IPS-18a (cell line): ENCODE measurements around the gene MAP3K15.

Experiments
- H3K27ac ChIP-seq: one replicate; pipeline ENCODE4 v1.5.1; 2013; ENCODE audit warnings: low read length
- H3K27me3 ChIP-seq: one replicate; pipeline ENCODE4 v1.6.1; 2013; ENCODE audit warnings: mild to moderate bottlenecking, low read length; ENCODE audit not compliant: control insufficient read depth, insufficient read depth
- H3K36me3 ChIP-seq: one replicate; pipeline ENCODE4 v1.6.1; 2013; ENCODE audit warnings: low read depth, low read length; ENCODE audit not compliant: control insufficient read depth
- H3K4me1 ChIP-seq: one replicate; pipeline ENCODE4 v1.6.1; 2013; ENCODE audit warnings: low read depth, low read length; ENCODE audit not compliant: control insufficient read depth
- H3K4me3 ChIP-seq: one replicate; pipeline ENCODE4 v1.5.1; 2013; ENCODE audit warnings: low read length
- H3K9ac ChIP-seq: one replicate; pipeline ENCODE4 v1.6.1; 2013; ENCODE audit warnings: mild to moderate bottlenecking, low read length, moderate library complexity
- H3K9me3 ChIP-seq: one replicate; pipeline ENCODE4 v1.6.1; 2013; ENCODE audit warnings: low read depth, low read length; ENCODE audit not compliant: control insufficient read depth

Gene MAP3K15

DNA sequence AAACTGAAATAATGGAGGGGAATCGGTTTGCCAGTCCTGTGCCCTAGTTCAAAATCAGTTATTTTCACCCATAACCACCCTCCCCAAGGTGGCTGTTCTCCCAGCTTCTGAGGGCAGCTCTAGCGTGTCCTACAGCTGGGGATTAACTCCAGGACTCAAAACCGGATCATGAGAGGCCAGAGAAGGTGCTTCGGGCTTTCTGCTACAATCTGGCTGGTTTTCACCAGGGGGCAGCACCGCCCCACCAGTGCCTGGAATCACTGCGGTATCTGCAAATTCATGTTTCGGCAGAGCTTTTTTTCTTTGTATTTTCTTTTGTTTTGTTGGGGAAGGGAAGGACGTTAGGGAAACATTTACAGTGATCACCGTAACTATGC lies 143.2 kb downstream of the MAP3K15 start:
- Histone ChIP-seq H3K36me3 (no peaks in the 10 kb centered on the region), H3K9ac (no peak overlapping the region), H3K4me3 (peak overlapping the region; percentile 63), H3K9me3 (peaks cover 11% of the 10 kb centered on the region), H3K27me3 (peaks cover 11% of the 10 kb centered on the region), H3K27ac (no peak overlapping the region), H3K4me1 (no peaks in the 10 kb centered on the region)

DNA sequence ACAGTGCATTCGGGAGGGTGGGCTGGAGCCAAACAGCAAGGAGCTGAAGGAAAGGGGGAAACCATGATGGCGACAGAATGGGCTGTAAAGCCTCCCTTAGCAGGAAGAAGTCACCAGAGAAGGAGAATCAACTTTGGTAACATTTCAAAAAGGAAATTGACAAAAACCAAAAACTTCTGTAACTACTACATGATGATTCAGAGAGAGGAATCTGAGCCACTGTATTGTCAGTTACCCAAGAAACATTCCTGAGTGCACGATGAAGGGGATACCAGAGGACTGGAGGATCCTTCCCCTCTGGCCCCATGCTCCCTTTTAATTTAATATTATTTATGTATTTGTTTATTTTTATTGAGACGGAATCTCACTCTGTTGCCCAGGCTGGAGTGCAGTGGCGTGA lies 145.2 kb downstream of the MAP3K15 start:
- Histone ChIP-seq H3K4me1 (no peaks in the 10 kb centered on the region), H3K4me3 (no peak overlapping the region), H3K9me3 (peaks cover 18% of the 10 kb centered on the region), H3K36me3 (no peaks in the 10 kb centered on the region), H3K27ac (no peak overlapping the region), H3K9ac (no peak overlapping the region), H3K27me3 (peaks cover 11% of the 10 kb centered on the region)

DNA sequence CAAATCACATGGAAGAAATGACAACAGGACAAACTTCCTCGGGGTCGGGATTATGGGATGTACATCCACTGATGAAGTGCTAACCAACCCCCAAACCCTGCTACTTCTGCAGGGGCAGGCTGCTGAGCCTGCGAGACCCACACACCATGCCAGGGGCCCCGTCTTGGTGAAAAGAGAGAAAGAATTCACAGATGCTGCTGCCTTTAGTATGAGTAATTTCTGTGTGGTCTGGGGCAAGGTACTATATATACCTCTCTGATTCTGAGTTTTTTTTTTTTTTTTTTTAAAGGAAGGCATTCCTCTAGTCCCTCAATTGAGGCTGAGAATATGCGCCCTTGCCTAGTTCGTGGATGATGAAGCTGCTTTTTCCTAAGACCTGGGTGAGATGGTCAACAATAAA lies 146.7 kb downstream of the MAP3K15 start:
- Histone ChIP-seq H3K36me3 (no peaks in the 10 kb centered on the region), H3K4me1 (no peaks in the 10 kb centered on the region), H3K9me3 (peaks cover 16% of the 10 kb centered on the region), H3K27ac (no peak overlapping the region), H3K27me3 (no peaks in the 10 kb centered on the region), H3K9ac (no peak overlapping the region), H3K4me3 (no peak overlapping the region)

DNA sequence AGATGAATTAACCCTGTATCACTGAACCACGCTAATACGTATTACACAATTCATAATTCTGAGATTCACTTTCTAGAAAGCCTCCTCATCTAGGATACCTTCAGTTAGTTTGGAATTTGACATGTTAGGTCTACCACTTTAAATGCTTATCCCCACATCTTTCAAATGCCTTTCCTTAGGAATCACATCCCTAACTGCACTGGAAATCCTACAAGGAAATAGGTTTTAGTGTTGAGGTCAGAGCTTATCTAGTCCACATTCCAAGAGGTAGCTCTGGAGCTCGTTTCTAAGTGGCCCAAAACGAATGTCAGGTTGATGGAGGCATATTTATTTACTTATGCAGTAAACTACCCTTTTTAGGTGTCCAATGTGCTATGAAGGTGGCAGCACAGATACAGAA lies 153.6 kb downstream of the MAP3K15 start:
- Histone ChIP-seq H3K27ac (no peak overlapping the region), H3K4me3 (no peak overlapping the region), H3K9me3 (peaks cover 24% of the 10 kb centered on the region), H3K27me3 (no peaks in the 10 kb centered on the region), H3K9ac (no peak overlapping the region), H3K36me3 (peaks cover 31% of the 10 kb centered on the region), H3K4me1 (no peaks in the 10 kb centered on the region)

DNA sequence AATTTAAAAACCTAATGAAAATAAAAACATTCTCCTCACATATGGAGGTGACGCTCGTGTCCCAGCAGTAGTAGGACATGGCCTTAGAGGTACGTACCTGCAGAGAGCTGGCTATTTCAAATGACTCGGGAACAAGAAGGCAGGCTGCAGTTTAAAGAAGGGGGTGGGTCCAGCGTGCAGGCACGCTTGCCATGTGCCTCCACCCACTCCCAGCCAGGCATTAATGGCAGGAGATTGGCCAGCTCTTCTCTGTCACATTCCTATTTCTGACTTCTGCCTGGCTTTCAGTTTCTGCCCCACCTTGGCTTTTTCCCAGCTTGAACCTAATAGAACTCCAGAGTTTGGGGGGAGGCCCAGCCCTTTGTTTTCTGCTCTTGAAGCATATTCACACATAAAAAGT lies 154.4 kb downstream of the MAP3K15 start:
- no peaks in the 10 kb centered on the region for H3K27me3 ChIP-seq
- H3K9ac ChIP-seq = no peak overlapping the region
- no peak overlapping the region for H3K27ac ChIP-seq
- H3K9me3 ChIP-seq = peaks cover 24% of the 10 kb centered on the region
- H3K4me1 ChIP-seq = no peaks in the 10 kb centered on the region
- H3K4me3 ChIP-seq = no peak overlapping the region
- H3K36me3 ChIP-seq = peaks cover 32% of the 10 kb centered on the region

DNA sequence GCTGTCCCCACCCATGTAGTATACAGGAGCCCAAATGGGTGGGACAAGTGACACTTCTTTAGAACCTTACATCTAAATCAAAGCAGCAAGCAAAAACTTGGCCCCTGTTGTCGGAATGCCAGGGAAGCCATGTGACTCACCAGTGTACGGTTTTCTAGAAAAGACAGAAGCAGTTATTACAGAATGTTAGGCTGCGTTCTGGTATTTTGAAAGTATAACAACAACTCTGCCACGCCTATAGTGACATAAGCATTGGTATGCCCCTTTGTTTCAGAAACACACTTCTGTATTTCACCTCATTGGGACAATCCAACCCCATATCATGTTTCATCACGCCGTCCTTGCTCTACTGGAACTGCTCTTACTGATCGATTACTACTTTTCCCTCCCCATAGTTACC lies 156.8 kb downstream of the MAP3K15 start:
- Histone ChIP-seq H3K36me3 (peaks cover 46% of the 10 kb centered on the region), H3K4me3 (no peak overlapping the region), H3K9ac (no peak overlapping the region), H3K27me3 (no peaks in the 10 kb centered on the region), H3K4me1 (no peaks in the 10 kb centered on the region), H3K27ac (no peak overlapping the region), H3K9me3 (peaks cover 16% of the 10 kb centered on the region)

DNA sequence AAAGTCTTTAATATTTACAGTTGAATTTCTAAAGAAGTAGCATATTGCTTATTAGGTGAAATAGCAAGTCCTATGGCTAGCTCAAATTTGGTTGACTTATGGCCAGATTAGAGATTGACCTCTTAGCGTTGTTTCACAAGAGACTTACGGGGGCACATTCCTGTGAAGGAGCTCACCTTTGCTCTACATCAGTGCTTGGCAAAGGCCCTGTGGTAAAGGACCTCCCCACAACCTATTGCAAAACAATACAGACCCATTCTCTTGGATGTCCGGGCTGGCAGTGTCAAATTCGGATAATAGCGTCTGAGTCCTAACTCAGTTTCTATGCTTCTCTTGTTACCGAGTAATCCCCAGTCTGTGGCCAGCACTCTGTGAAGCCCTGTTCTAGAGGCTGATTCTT lies 160.7 kb downstream of the MAP3K15 start:
- no peak overlapping the region for H3K4me3 ChIP-seq
- peaks cover 7% of the 10 kb centered on the region for H3K9me3 ChIP-seq
- H3K36me3 ChIP-seq = peaks cover 56% of the 10 kb centered on the region
- no peaks in the 10 kb centered on the region for H3K4me1 ChIP-seq
- H3K9ac ChIP-seq = no peak overlapping the region
- H3K27ac ChIP-seq = no peak overlapping the region
- no peaks in the 10 kb centered on the region for H3K27me3 ChIP-seq

DNA sequence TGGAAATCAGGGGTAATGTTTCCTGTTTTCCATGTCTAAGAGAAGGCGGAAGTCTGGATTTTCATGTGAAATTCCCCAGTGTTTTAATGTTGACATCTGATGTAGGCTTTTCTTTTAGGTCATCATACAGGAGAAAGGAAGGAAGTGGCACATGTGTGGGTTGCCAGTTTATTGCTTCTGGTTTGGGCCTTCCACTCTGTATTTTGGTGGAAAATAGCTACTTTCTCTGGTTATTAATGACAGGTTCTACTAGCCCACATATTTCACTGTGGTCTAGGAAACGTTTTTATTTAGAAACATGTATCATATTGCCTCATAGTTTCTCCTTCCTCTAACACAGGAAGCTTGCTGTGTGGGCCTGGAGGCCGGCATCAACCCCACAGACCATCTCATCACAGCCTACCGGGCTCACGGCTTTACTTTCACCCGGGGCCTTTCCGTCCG lies 164.3 kb downstream of the MAP3K15 start:
- H3K4me3 ChIP-seq = no peak overlapping the region
- H3K27ac ChIP-seq = no peak overlapping the region
- H3K9me3 ChIP-seq = peaks cover 10% of the 10 kb centered on the region
- H3K4me1 ChIP-seq = no peaks in the 10 kb centered on the region
- H3K27me3 ChIP-seq = no peaks in the 10 kb centered on the region
- H3K36me3 ChIP-seq = peaks cover 35% of the 10 kb centered on the region
- no peak overlapping the region for H3K9ac ChIP-seq

DNA sequence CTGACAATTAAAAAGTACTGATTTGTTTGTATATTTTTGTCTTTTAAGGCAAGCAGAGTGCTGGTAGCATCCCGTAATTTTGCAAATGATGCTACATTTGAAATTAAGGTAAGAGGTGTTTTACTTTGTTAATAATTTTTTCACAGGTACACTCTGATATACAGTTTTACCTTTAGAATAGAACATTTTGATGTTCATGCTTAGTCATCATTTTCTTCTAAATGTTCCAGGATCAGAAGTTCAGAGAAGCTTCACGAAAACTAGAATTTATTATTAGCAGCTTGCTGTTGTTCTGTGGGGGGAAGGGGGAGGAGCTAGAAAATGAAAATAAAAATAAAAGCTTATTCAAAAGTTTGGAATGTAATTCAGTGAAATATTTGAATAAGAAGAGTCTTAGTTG lies 166.0 kb downstream of the MAP3K15 start:
- no peak overlapping the region for H3K27ac ChIP-seq
- peaks cover 23% of the 10 kb centered on the region for H3K36me3 ChIP-seq
- peaks cover 14% of the 10 kb centered on the region for H3K9me3 ChIP-seq
- H3K27me3 ChIP-seq = no peaks in the 10 kb centered on the region
- no peaks in the 10 kb centered on the region for H3K4me1 ChIP-seq
- no peak overlapping the region for H3K9ac ChIP-seq
- no peak overlapping the region for H3K4me3 ChIP-seq

DNA sequence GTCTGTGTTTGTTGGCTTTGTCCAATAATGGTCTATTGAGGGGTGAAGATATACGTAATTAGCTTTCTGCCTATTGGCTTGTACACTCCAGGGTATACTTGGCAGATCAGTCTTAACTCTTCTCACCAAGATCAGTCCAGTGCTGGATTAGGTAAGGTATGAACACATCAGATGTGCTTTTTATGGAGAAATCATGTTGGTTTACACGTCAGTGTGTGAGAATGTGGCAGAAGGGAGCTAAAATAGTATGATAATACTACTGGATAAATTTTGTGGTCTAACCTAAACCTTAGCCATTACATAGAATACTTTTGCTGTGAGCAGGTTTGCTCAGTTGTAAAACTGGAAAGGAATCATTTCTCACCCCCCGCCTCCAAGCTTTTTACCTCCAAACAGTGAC lies 167.4 kb downstream of the MAP3K15 start:
- Histone ChIP-seq H3K4me3 (no peak overlapping the region), H3K9ac (no peak overlapping the region), H3K27ac (no peak overlapping the region), H3K4me1 (no peaks in the 10 kb centered on the region), H3K36me3 (peaks cover 22% of the 10 kb centered on the region), H3K9me3 (peaks cover 14% of the 10 kb centered on the region), H3K27me3 (no peaks in the 10 kb centered on the region)

DNA sequence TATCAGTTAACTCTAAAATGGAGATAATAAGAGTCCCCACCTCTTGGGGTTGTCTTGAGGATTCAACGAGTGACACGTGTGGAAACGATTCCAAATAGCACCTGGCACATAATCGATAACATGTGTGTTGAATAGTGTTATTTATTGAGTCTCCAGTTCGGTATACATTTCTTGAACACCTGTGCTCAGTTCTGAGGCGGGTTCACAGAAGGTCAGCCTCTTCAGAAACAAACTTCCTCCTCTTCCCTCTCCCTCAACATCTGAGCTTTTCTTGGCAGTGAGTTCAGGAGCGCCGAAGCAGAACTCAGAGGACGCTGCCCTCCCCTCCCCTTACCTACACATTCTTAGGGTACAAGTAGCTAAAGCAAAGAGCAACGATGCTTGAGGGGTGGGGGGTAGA lies 170.6 kb downstream of the MAP3K15 start:
- no peaks in the 10 kb centered on the region for H3K27me3 ChIP-seq
- H3K9ac ChIP-seq = peak overlapping the region; percentile 31
- H3K9me3 ChIP-seq = peaks cover 11% of the 10 kb centered on the region
- H3K27ac ChIP-seq = no peak overlapping the region
- peaks cover 5% of the 10 kb centered on the region for H3K36me3 ChIP-seq
- peak overlapping the region; percentile 72 for H3K4me3 ChIP-seq
- H3K4me1 ChIP-seq = no peaks in the 10 kb centered on the region

DNA sequence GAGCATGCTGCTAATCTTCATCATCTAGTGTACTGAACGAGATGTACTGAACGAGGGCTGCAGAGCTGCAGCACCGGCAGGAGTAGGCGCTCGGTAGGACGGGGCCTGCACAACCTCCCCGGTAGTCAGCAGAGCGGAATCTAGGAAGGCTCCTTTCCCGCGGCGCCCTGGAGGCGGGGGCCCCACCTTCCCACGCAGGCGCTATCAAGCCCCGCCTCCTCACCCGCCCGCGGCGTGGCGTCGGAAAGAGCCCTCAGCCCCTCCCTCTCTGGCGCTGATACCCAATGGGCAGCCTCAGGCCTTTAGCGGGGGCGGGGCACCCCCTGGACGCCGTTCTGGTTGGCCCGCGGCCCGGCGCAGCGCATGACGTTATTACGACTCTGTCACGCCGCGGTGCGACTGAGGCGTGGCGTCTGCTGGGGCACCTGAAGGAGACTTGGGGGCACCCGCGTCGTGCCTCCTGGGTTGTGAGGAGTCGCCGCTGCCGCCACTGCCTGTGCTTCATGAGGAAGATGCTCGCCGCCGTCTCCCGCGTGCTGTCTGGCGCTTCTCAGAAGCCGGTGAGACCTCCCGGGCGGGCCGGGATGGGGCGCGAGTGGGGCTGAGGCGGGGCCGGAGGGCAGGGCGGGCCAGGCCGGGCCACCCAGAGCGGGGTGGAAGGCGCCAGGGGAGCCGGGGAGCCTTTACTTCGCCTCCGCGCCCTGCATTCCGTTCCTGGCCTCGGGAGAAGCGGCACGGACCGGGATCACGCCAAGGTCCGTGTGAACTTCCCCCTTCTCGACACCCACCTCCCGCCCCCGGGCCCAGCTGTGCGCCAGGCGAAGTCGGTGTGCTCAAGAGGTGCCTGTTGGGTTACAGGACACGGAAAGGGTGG lies 171.5 kb downstream of the MAP3K15 start, which contains the start of gene PDHA1:
TSS of gene PDHA1 (plus strand) at position 393 of the 874 bp plus-strand sequence. CDS start at position 504, 111 bp downstream.
- no peaks in the 10 kb centered on the region for H3K4me1 ChIP-seq
- no peak within 1 kb of the TSS for H3K27ac ChIP-seq
- H3K9me3 ChIP-seq = peaks cover 11% of the 10 kb centered on the region
- H3K9ac ChIP-seq = peak within 1 kb of the TSS; percentile 31
- H3K36me3 ChIP-seq = no peaks in the 10 kb centered on the region
- H3K4me3 ChIP-seq = peak within 1 kb of the TSS; percentile 72
- H3K27me3 ChIP-seq = no peaks in the 10 kb centered on the region
